ENCODE results near the gene CACNA2D3.

DNA sequence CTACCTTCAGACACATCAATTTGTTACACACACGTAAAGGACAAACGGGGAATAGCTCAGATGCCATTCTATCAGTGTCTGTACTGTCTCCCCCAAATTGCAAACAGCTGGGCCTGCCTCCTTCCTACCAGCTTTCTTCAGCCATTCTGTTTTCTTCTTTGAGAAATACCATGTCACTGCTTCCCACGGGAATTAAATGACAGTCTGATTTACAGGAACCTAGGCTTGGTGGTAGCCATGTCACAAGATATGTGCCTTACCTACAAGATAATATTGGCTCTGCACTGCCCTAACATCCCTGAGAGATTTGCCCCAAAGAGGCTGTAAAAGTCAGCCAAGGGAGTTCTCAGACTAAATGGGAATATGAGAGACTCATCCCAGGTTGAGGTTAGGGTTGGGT, 497.2 kb downstream of the CACNA2D3 start:
- TF ChIP-seq, protein P1, sequence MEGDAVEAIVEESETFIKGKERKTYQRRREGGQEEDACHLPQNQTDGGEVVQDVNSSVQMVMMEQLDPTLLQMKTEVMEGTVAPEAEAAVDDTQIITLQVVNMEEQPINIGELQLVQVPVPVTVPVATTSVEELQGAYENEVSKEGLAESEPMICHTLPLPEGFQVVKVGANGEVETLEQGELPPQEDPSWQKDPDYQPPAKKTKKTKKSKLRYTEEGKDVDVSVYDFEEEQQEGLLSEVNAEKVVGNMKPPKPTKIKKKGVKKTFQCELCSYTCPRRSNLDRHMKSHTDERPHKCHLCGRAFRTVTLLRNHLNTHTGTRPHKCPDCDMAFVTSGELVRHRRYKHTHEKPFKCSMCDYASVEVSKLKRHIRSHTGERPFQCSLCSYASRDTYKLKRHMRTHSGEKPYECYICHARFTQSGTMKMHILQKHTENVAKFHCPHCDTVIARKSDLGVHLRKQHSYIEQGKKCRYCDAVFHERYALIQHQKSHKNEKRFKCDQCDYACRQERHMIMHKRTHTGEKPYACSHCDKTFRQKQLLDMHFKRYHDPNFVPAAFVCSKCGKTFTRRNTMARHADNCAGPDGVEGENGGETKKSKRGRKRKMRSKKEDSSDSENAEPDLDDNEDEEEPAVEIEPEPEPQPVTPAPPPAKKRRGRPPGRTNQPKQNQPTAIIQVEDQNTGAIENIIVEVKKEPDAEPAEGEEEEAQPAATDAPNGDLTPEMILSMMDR (IDR thresholded peaks at IDR 0.05), result no peak
- no peak for TF ChIP-seq POLR2A (IDR thresholded peaks at IDR 0.05)

All from upper lobe of left lung (tissue), 4 donors.